HepG2 (cell line): Measurements from ENCODE around the gene ACYP2. TPM values are rescaled to one million over a fixed set of nuclear protein-coding genes. Genes with fewer than 3 reads are reported as not detected.

Experiments used
- JUND ChIP-seq: sonication (generic); formaldehyde crosslinking; IDR thresholded peaks from 2 replicates; pipeline ENCODE4 v1.8.0; 2022; ENCODE audit warnings: mild to moderate bottlenecking, missing genetic modification reagents
- KMT2B ChIP-seq: IDR thresholded peaks from 2 replicates; pipeline ENCODE4 v1.6.1; 2016; ENCODE audit warnings: missing genetic modification reagents, missing compliant biosample characterization
- MIER2 ChIP-seq: IDR thresholded peaks from 2 replicates; pipeline ENCODE4 v1.6.1; 2016; ENCODE audit warnings: missing biosample characterization, missing genetic modification reagents
- MXD4 ChIP-seq: IDR thresholded peaks from 2 replicates; pipeline ENCODE4 v1.6.1; 2016; ENCODE audit warnings: mild to moderate bottlenecking, missing biosample characterization, missing genetic modification reagents
- NCOA1 ChIP-seq: sonication (generic); formaldehyde crosslinking; IDR thresholded peaks from 2 replicates; pipeline ENCODE4 v1.9.0; 2021; ENCODE audit warnings: missing genetic modification reagents
- RAD51 ChIP-seq: fragments of 450-650 bp; IDR thresholded peaks from 2 replicates; pipeline ENCODE4 v1.6.1; 2016; ENCODE audit warnings: borderline replicate concordance
- SIN3A ChIP-seq: IDR thresholded peaks from 2 replicates; pipeline ENCODE4 v1.6.1; 2011; ENCODE audit warnings: low read depth, mild to moderate bottlenecking, control low read depth, low read length, borderline replicate concordance
- SNAI1 ChIP-seq: sonication (generic); formaldehyde crosslinking; IDR thresholded peaks from 2 replicates; pipeline ENCODE4 v1.5.0; 2020; ENCODE audit warnings: mild to moderate bottlenecking, missing genetic modification reagents, borderline replicate concordance
- SRSF9 ChIP-seq: fragments of 200-400 bp; formaldehyde crosslinking; IDR thresholded peaks from 2 replicates; pipeline ENCODE4 v1.6.1; 2018; ENCODE audit warnings: borderline replicate concordance, mild to moderate bottlenecking, low read depth, low read length; ENCODE audit not compliant: insufficient read depth, poor library complexity, severe bottlenecking
- YY1 ChIP-seq: IDR thresholded peaks from 2 replicates; pipeline ENCODE4 v1.6.1; 2011; ENCODE audit warnings: low read length, low read depth, moderate library complexity, mild to moderate bottlenecking; ENCODE audit not compliant: insufficient read depth, insufficient replicate concordance
- ZNF3 ChIP-seq: IDR thresholded peaks from 2 replicates; pipeline ENCODE4 v1.7.0; 2017; ENCODE audit warnings: inconsistent platforms
- ZNF546 ChIP-seq: sonication (generic); formaldehyde crosslinking; conservative IDR thresholded peaks from 2 replicates; pipeline ENCODE4 v1.8.1; 2023; ENCODE audit warnings: mild to moderate bottlenecking, missing genetic modification reagents
- ZSCAN21 ChIP-seq: sonication (generic); formaldehyde crosslinking; IDR thresholded peaks from 2 replicates; pipeline ENCODE4 v1.8.0; 2022; ENCODE audit warnings: mild to moderate bottlenecking, missing genetic modification reagents, moderate library complexity, borderline replicate concordance
- polyA plus RNA-seq, 8 experiments: library from polyadenylated mRNA; depleted of rRNA in 3 of 8; stranded (reverse) in 7 of 8; unstranded in 1 of 8; fragments of >200 nt; fragmentation: Illumina TruSeq in 4 of 8; extraction: Trizol in 4 of 8; gene quantifications; 2 replicates each; pipeline versions ENCODE4 v1.2.1 to v1.2.3, GENCODE V29; 2011 to 2016; ENCODE audit warnings: low read depth in 4 of 8, missing spikeins in 1 of 8, mixed read lengths in 1 of 8; ENCODE audit not compliant: insufficient read depth in 1 of 8
- total RNA-seq, 5 experiments: library from RNA; depleted of rRNA; stranded (reverse); fragments of >200 nt; fragmentation: Illumina TruSeq; extraction: Trizol; gene quantifications; 2 replicates each; pipeline ENCODE4 v1.2.3, GENCODE V29; 2016; ENCODE audit warnings: low read depth in 1 of 5
- TF ChIP-seq, protein P1 (sequence below): sonication (generic); formaldehyde crosslinking; IDR thresholded peaks from 2 replicates; pipeline ENCODE4 v1.4.0; 2020; ENCODE audit warnings: missing genetic modification reagents
- TF ChIP-seq, protein P2 (sequence below): sonication (generic); formaldehyde crosslinking; IDR thresholded peaks from 2 replicates; pipeline ENCODE4 v1.9.0; 2021; ENCODE audit warnings: missing genetic modification reagents, borderline replicate concordance
- TF ChIP-seq, protein P3 (sequence below): sonication (generic); formaldehyde crosslinking; IDR thresholded peaks from 2 replicates; pipeline ENCODE4 v1.8.0; 2022; ENCODE audit warnings: missing genetic modification reagents, mild to moderate bottlenecking, inconsistent platforms, borderline replicate concordance
- TF ChIP-seq, protein P4 (sequence below): IDR thresholded peaks from 2 replicates; pipeline ENCODE4 v1.6.1; 2016; ENCODE audit warnings: missing compliant biosample characterization, missing genetic modification reagents, borderline replicate concordance

ACYP2 gene
- total and polyA plus RNA-seq, 2 of the 13 experiments (the other 11 are each of a cell fraction or from before 2014, with no cell fraction given): 12.3 to 12.7 TPM

DNA sequence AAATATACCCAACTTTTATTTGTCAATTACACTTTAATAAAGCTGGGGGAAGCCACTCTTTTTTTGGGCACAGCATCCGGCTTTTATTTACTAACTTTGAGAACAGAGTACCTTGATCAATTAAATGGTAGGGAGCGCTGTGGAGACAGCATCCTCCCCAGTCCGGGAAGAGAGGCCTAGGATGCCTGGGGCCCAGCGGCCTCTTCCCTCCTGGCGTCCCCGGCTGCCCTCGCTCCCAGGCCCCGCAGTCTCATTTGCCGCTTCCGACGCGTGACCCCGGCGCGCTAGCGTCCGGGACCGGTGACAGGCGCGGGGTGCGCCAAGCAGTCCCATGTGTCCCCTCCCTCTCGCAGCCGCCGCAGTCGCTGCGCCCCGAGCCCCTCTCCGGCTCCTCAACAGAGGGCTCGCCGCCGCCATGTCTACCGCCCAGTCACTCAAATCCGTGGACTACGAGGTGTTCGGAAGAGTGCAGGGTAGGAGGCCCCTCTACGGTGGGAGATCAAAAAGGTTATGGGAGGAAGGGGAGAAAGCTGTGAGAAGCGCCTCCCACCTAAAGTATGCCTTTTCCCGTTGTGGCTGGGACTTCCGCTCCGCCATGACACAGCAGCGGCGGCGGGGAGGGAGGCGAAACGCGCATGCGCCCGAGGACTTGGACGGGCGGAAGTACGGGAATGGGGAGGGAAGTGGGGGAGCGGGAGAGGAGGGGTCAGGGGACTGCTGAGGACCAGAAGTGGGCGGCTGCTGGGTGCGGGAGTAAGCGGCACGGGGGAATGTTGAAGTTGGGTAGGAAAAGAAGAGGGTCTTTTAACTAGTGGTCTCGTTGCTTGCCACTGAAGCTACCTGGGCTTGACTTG is at the start of gene ACYP2 (continued):
- TF ChIP-seq, protein P1, sequence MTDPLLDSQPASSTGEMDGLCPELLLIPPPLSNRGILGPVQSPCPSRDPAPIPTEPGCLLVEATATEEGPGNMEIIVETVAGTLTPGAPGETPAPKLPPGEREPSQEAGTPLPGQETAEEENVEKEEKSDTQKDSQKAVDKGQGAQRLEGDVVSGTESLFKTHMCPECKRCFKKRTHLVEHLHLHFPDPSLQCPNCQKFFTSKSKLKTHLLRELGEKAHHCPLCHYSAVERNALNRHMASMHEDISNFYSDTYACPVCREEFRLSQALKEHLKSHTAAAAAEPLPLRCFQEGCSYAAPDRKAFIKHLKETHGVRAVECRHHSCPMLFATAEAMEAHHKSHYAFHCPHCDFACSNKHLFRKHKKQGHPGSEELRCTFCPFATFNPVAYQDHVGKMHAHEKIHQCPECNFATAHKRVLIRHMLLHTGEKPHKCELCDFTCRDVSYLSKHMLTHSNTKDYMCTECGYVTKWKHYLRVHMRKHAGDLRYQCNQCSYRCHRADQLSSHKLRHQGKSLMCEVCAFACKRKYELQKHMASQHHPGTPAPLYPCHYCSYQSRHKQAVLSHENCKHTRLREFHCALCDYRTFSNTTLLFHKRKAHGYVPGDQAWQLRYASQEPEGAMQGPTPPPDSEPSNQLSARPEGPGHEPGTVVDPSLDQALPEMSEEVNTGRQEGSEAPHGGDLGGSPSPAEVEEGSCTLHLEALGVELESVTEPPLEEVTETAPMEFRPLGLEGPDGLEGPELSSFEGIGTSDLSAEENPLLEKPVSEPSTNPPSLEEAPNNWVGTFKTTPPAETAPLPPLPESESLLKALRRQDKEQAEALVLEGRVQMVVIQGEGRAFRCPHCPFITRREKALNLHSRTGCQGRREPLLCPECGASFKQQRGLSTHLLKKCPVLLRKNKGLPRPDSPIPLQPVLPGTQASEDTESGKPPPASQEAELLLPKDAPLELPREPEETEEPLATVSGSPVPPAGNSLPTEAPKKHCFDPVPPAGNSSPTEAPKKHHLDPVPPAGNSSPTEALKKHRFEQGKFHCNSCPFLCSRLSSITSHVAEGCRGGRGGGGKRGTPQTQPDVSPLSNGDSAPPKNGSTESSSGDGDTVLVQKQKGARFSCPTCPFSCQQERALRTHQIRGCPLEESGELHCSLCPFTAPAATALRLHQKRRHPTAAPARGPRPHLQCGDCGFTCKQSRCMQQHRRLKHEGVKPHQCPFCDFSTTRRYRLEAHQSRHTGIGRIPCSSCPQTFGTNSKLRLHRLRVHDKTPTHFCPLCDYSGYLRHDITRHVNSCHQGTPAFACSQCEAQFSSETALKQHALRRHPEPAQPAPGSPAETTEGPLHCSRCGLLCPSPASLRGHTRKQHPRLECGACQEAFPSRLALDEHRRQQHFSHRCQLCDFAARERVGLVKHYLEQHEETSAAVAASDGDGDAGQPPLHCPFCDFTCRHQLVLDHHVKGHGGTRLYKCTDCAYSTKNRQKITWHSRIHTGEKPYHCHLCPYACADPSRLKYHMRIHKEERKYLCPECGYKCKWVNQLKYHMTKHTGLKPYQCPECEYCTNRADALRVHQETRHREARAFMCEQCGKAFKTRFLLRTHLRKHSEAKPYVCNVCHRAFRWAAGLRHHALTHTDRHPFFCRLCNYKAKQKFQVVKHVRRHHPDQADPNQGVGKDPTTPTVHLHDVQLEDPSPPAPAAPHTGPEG (CRISPR knock-in tag): peak; percentile 90
- peak; percentile 96 for TF ChIP-seq YY1
- TF ChIP-seq RAD51: no peak
- peak; percentile 49; the same call in 1 of the 2 replicates for TF ChIP-seq JUND (CRISPR knock-in tag)
- TF ChIP-seq ZNF3 (CRISPR knock-in tag): peak; percentile 64; the same call in 1 of the 2 replicates
- TF ChIP-seq SRSF9: no peak
- TF ChIP-seq ZSCAN21 (CRISPR knock-in tag): peak; percentile 92; the same call in 1 of the 2 replicates
- TF ChIP-seq ZNF546 (CRISPR knock-in tag): peak; percentile 95; the same call in 1 of the 2 replicates
- TF ChIP-seq, protein P2, sequence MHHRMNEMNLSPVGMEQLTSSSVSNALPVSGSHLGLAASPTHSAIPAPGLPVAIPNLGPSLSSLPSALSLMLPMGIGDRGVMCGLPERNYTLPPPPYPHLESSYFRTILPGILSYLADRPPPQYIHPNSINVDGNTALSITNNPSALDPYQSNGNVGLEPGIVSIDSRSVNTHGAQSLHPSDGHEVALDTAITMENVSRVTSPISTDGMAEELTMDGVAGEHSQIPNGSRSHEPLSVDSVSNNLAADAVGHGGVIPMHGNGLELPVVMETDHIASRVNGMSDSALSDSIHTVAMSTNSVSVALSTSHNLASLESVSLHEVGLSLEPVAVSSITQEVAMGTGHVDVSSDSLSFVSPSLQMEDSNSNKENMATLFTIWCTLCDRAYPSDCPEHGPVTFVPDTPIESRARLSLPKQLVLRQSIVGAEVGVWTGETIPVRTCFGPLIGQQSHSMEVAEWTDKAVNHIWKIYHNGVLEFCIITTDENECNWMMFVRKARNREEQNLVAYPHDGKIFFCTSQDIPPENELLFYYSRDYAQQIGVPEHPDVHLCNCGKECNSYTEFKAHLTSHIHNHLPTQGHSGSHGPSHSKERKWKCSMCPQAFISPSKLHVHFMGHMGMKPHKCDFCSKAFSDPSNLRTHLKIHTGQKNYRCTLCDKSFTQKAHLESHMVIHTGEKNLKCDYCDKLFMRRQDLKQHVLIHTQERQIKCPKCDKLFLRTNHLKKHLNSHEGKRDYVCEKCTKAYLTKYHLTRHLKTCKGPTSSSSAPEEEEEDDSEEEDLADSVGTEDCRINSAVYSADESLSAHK (CRISPR knock-in tag): peak; percentile 88; the same call in 1 of the 2 replicates
- TF ChIP-seq, protein P3, sequence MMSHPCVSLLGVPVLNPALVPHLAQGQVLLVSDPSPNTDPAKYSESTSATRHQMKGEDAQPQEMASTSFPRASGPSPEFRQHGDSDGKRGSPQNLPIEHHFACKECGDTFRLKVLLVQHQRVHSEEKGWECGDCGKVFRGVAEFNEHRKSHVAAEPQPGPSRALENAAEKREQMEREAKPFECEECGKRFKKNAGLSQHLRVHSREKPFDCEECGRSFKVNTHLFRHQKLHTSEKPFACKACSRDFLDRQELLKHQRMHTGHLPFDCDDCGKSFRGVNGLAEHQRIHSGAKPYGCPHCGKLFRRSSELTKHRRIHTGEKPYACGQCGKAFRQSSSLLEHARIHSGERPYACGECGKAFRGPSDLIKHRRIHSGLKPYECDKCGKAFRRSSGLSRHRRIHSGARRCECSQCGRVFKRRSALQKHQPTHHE (CRISPR knock-in tag): peak; percentile 95; the same call in 1 of the 2 replicates
- peak; percentile 27; the same call in 1 of the 2 replicates for TF ChIP-seq SIN3A
- peak; percentile 96 for TF ChIP-seq KMT2B (CRISPR knock-in tag)
- peak; percentile 83 for TF ChIP-seq MXD4 (CRISPR knock-in tag)
- peak; percentile 98 for TF ChIP-seq SNAI1 (CRISPR knock-in tag)
- TF ChIP-seq NCOA1 (CRISPR knock-in tag): 0 out of 2 replicates have a peak, but pooled peaks have one; percentile 62
- peak; percentile 68; the same call in 1 of the 2 replicates for TF ChIP-seq MIER2 (CRISPR knock-in tag)
- TF ChIP-seq, protein P4, sequence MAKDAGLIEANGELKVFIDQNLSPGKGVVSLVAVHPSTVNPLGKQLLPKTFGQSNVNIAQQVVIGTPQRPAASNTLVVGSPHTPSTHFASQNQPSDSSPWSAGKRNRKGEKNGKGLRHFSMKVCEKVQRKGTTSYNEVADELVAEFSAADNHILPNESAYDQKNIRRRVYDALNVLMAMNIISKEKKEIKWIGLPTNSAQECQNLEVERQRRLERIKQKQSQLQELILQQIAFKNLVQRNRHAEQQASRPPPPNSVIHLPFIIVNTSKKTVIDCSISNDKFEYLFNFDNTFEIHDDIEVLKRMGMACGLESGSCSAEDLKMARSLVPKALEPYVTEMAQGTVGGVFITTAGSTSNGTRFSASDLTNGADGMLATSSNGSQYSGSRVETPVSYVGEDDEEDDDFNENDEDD (CRISPR knock-in tag): peak; percentile 56; the same call in 1 of the 2 replicates
